NCI-H1694 treated with DMSO at 0.1 percent for 48 hours (cell line): ENCODE results near the gene OR2F2.

Experiments
- DNase-seq: peaks from one replicate; lab custom pipeline; 2025; lab: John Stamatoyannopoulos, UW

Gene OR2F2

GRCh38 chr7:143979998-143980397, 45.0 kb downstream of the OR2F2 start:
- no peak for DNase-seq

- DNase-seq: no peak
These were observed 45.9 kb downstream of the OR2F2 start for GRCh38 chr7:143980746-143981510.

- no peak for DNase-seq
These were observed 48.9 kb downstream of the OR2F2 start for GRCh38 chr7:143983960-143984359.
